Stimulated activated naive CD8-positive, alpha-beta T cell treated with anti-CD3 and anti-CD28 coated beads, Interleukin-15, amount 100 ng/mL, for 72 hours (primary cell): Measurements from ENCODE around the gene CCNI.

Experiments used
- ATAC-seq: fragments of 150-1000 bp; cut with Tn5 transposase; 2 replicates; pipeline ENCODE4 v1.10.0; 2021; ENCODE audit warnings: mild to moderate bottlenecking, moderate library complexity
- DNase-seq, 2 donors: peaks; one replicate each; pipeline ENCODE4 v3.0.0; 2021 to 2022
- H3K27ac Mint-ChIP-seq, 2 donors: one replicate each; pipeline ENCODE4 v1.8.0; 2022; ENCODE audit warnings: mild to moderate bottlenecking in 2 of 2, mixed read lengths in 2 of 2, moderate library complexity in 2 of 2
- H3K27me3 Mint-ChIP-seq: one replicate; pipeline ENCODE4 v1.8.0; 2022; ENCODE audit warnings: mixed read lengths
- H3K4me1 Mint-ChIP-seq: one replicate; pipeline ENCODE4 v1.8.0; 2022; ENCODE audit warnings: mild to moderate bottlenecking, mixed read lengths
- H3K4me3 Mint-ChIP-seq, 2 donors: one replicate each; pipeline ENCODE4 v1.8.0; 2022; ENCODE audit warnings: mild to moderate bottlenecking in 2 of 2, mixed read lengths in 2 of 2, moderate library complexity in 1 of 2
- H3K9me3 Mint-ChIP-seq, 2 donors: one replicate each; pipeline ENCODE4 v1.8.0; 2022; ENCODE audit warnings: mixed read lengths in 2 of 2

Gene CCNI

DNA sequence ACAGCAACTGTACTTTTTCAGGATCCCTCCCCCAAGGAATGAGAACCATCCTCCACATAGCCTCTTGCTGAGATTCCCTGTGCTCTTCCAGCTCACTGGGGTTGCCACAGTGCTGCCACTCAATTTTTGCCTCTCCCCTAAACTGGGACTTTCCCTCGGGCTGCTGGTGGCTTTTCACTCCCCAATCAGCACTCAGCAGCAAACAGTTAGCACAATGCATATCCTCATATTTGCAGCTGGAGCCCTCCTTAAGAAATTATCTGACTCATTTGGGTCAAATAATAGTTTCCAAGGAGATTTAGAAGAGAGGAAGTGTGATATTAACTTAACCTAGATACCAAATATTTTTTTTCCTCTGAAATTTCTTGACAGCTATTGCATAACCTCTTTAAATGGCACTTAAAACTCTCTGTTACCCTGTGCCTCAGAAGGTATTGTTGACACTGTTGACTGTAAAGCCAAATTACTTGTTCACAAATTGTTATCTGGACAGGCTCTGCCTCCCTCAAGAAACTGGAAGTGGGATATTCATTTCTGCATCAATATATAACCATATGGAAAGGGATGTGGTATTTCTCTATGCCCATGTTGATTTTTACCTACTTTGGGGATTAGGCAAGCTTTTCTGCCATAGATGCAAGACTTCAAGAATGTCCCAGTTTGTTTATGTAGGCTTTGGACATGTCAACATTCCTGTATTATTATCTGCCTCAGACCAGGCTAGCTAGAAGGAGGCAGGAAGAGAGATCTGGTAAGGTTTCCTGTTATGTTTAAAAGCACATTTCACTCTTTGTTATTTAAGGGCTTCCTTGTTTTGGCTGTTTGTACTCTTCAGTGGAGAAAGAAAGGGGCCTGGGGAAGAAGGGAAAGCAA, 68.2 kb downstream of the CCNI start:
- H3K27me3 Mint-ChIP-seq, result no peaks in the 10 kb centered on the region
- DNase-seq (no peak), ATAC-seq (peak; percentile 86)
- H3K9me3 Mint-ChIP-seq, result no peaks in the 10 kb centered on the region
- peaks cover 76% of the 10 kb centered on the region for H3K4me1 Mint-ChIP-seq
- H3K27ac Mint-ChIP-seq, result peak overlapping the region; percentile 36
- H3K4me3 Mint-ChIP-seq, result peak overlapping the region in 1 of 2 donors; percentile 5

DNA sequence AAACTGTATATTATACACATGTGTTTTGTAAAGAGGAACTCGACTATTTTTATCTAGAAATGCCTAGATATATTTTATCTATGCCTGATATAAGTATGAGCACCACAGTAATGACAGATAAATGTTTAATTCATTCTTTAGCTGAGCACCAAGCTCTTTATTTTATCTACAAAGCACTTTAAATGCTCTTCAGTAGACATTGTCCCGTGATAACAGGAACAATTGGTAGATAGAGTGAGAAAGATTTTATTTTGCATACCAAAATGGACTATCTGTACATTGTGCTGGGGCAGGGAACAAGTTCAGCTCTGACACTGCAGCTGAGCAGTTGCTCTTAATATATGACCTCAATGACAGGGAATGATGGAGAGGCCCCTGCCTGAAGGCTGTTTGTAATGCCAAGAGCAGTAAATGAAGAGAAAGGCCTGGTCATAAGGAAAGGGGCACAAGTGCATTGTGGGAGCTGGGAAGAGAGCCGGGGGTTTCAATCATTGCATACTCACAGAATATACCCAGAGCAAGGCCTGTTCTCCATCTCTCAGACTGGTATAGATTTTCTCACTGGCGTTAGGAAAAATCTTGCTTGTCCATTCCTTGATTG, 68.9 kb downstream of the CCNI start:
- Mint-ChIP-seq H3K27me3 (no peaks in the 10 kb centered on the region), H3K27ac (no peak overlapping the region), H3K9me3 (no peaks in the 10 kb centered on the region), H3K4me1 (peaks cover 83% of the 10 kb centered on the region), H3K4me3 (peak overlapping the region in 1 of 2 donors; percentile 41)
- peak; percentile 31 for ATAC-seq
- DNase-seq, result no peak

DNA sequence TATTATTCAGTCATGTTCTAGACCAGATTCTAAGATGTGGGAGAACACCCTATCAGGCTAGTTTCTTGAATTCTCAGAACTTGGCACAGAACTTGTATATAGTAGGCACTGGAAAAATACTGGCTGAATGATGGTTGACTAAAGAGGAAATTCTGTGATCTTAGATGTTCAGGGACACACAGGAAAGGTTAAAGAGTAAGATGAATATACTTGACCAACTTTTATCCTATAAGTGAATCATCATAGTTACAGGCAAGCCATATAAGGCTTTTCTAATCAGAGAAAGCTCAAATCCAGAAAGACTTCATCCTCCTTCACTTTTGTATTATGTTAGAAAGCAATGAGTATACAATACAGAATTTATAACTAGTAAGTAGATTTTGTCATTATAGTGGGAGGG, 72.4 kb downstream of the CCNI start:
- Mint-ChIP-seq H3K9me3 (no peaks in the 10 kb centered on the region), H3K27me3 (no peaks in the 10 kb centered on the region), H3K4me3 (no peak overlapping the region), H3K27ac (no peak overlapping the region), H3K4me1 (peaks cover 62% of the 10 kb centered on the region)
- peak; percentile 74 for ATAC-seq
- no peak for DNase-seq

DNA sequence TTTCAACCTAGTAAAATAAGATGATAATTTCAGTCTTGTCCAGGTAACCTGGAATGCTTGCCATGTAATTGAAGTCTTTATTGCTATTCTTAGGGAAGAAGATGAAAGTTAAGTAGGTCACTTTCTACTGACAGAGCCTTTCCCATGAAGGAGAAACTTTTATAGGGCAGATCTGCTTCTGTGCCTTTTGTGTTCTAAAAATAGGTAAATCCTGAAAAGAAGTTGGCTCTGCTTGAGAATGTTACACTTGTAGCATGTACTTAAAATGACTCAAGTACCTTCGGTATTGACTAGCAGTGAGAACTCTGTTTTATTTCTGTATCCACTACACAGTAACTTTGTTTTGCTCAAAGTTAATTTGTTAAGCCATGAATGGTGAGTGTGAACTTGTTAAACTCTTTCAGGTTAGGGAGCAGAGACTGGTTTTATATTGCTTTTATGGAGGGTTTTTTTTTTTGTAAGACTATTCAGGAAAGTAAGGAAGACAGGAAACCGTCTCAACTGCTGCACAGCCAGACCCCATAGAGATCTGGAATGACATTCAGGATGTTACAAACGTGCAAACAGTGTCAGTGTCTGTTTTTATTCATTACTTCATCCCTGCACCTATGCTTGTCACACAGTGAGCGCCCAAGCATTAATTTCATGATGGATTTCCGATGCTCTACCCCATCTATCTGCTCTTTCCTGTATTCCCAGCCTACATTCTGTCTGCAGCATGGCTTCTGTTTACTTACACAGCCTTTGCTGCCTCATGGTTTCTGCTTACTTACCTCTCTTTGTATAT, 73.3 kb downstream of the CCNI start:
- H3K9me3 Mint-ChIP-seq, result no peaks in the 10 kb centered on the region

DNA sequence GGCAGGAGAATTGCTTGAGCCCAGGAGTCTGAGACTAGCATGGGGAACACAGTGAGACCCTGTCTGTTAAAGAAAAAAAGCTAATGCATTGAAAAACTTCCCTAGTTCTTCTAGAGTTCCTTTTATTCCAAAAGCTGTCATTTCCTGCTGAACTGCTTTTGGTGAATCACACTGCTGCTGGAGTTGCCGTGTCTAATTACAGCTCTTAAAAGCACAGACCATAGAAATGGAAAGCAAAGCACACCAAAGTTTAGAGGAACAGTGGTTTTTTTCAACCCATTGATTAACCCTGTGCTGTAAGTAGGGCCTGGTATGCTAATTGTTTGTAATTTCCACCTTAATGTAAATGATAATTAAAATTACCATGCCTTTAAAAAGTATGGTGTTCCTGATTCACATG, 73.9 kb downstream of the CCNI start:
- H3K4me1 Mint-ChIP-seq, result peaks cover 47% of the 10 kb centered on the region
- ATAC-seq, result no peak
- no peak overlapping the region for H3K27ac Mint-ChIP-seq
- no peak for DNase-seq
- H3K27me3 Mint-ChIP-seq, result no peaks in the 10 kb centered on the region
- no peaks in the 10 kb centered on the region for H3K9me3 Mint-ChIP-seq
- no peak overlapping the region for H3K4me3 Mint-ChIP-seq

More for the DNA sequence above, 73.3 kb downstream of the CCNI start:
- peaks cover 53% of the 10 kb centered on the region for H3K4me1 Mint-ChIP-seq
- no peak for ATAC-seq
- no peak overlapping the region for H3K27ac Mint-ChIP-seq
- no peak overlapping the region for H3K4me3 Mint-ChIP-seq
- no peak for DNase-seq
- H3K27me3 Mint-ChIP-seq, result no peaks in the 10 kb centered on the region

DNA sequence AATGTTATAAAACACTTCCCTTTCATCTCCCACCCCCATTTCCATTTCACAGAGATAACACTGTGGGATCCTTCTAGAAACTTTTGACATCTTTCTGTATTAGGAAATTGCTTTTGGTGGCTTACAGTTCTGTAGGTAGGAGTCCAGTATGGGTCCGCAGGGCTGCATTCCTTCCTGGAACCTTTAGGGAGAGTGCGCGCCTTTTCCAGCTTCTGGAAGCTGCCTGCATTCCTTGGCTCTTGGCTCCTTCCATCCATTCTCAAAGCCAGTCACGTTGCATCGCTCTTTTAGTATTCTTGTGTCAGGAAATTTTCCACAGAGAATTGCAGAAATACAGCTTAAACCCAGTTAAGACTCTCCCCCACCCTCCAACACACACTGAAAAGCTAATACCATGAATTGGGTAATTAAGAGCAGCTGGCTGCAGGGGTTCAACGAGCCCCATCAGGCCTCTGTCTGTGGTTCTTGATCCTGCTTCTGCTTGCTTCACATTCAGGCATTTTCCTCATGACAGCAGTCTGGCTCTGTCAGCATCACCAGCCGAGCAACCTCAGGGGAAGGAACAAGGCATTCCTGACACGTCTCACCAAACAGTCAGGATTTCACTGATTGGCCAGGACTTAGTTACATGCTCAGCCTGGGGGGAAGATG, 77.4 kb downstream of the CCNI start:
- Mint-ChIP-seq H3K27ac (no peak overlapping the region), H3K9me3 (no peaks in the 10 kb centered on the region), H3K4me3 (no peak overlapping the region), H3K4me1 (peaks cover 48% of the 10 kb centered on the region), H3K27me3 (no peaks in the 10 kb centered on the region)
- ATAC-seq (no peak), DNase-seq (no peak)

DNA sequence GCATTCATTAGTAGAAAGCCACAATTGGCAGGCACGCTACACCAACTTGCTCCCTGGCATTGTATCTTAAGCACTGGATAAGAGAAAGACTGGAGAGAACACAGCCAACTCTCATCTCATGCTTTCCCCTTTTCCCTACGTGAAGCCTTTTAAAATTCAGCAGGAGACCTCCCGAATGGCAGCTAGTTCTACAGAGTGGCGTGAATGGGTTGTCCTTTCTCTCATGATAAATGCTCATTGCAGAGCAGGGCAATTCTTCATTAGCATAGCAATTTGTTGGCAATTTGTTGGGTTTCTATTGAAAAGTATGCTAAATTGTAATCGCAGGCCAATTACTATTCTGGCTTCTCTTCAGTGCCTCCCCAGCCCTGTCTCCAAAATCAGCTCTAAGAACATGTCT, 78.3 kb downstream of the CCNI start:
- Mint-ChIP-seq H3K27me3 (no peaks in the 10 kb centered on the region), H3K4me1 (peaks cover 48% of the 10 kb centered on the region), H3K4me3 (no peak overlapping the region), H3K9me3 (no peaks in the 10 kb centered on the region), H3K27ac (no peak overlapping the region)
- DNase-seq, result no peak
- no peak for ATAC-seq
